ENCODE measurements around the gene HOMER3.
"Not testable (repeated sequence)": the region's sequence is repeated elsewhere in the genome, so short reads cannot be mapped to it uniquely, and the experiment has no call there.

The HOMER3 gene

DNA sequence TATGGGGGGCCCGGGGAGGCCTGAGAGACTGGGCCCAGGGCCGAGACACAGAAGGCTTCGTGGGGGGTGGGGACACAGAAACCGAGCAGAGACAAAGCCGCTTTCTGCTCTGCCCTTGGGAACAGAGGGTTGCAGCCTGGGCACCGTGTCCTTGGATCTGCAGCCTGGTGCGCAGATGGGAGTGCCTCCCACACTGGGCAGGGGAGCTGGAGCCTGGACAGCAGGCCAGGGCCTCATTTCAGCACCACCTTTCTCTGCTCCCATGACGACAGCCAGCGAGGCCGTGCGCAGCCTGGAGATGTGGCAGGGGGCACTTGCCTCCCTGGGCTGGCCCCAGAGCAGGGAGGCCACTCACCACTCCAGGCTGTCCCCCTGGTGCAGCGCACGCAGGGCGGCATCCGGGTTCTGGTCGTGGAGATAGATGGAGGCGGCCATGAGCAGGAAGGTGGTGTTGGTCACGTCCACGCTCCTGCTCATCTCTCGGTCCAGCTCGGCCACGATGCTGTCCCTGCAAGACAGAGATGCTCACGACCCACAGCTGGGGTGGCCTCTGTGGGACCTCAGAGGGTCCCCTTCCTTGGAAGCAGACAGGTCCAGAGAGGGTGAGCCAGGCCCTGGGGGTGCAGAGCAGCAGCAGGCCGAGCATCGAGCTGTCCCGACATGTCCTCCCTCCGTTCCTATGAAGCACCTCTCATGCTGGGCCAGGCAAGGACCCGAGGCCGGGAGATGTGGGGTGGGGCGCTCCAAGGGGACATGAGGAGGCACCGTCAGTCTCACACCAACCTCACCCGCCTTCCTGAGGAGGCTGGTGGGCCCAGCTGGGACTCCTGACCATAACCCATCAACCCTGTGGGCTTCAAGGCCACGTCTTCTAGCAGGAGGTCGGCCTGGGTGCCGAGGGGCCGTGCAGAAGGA, 34.2 kb downstream of the HOMER3 start:
- H3K36me3 ChIP-seq (ENCODE audit: insufficient read depth, low read length) = no peaks in the 10 kb centered on the region; the same call in 1 of the 2 replicates
- no peaks in the 10 kb centered on the region for H3K9me3 ChIP-seq (ENCODE audit: control insufficient read depth, insufficient read depth, low read length)
- H3K9ac ChIP-seq (ENCODE audit: low read depth, low read length) = no peak overlapping the region
- H3K4me1 ChIP-seq (ENCODE audit: insufficient read depth, low read length) = no peaks in the 10 kb centered on the region

DNA sequence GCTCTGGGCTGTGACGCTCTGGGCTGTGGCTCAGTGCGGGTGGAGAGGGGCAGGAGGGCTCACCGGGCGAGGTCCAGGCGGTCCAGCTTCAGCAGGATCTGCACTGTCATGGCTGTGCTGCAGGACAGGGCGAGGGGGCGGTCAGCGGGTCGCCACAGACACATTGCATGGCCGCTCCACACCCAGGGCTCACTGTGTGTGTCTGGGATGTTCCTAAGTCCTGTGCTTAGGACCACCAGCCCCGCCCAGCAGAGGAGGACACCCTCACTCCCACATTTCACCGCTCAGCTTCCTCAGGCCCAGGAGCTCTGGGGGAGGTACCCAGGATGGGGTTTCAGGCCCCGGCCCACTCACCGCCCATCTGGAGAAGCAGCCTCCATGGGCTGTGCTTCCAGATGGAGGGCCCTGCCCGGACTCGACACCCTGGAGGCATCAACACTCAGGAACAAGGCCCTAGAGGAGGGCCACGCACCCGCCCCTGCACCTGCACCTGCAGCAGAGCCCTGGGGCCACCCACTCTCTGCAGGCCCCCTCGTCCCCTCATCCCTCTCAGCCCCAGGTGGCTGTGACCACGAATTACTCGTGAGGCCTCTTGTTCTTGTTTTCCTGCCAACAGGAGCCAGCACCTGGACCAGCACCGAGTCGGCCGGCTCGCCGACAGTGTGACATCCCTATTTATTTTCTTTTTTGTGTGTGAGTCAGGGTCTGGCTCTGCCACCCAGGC, 35.3 kb downstream of the HOMER3 start:
- no peaks in the 10 kb centered on the region; the same call in 1 of the 2 replicates for H3K36me3 ChIP-seq (ENCODE audit: insufficient read depth, low read length)
- no peak overlapping the region for H3K9ac ChIP-seq (ENCODE audit: low read depth, low read length)
- no peaks in the 10 kb centered on the region for H3K9me3 ChIP-seq (ENCODE audit: control insufficient read depth, insufficient read depth, low read length)
- H3K4me1 ChIP-seq (ENCODE audit: insufficient read depth, low read length) = no peaks in the 10 kb centered on the region

DNA sequence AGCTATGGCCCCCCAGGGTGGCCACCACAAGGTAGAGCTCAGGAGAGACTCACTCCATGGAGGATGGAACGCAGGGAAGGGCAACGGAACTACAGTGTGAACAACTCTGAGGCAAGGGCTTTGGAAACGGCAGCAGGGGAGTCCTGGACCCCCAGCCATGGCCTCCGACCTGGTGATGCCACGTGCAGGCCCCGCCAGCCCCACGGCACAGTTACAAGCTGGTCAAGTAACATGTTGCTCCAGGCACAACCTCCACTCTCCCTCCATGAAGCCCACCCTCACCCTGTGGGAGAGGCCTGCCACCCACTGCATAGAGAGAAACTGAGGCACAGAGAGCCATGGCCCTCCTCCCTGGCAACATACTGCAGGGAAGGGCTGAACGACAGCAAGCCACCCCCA, 36.0 kb downstream of the HOMER3 start:
- H3K36me3 ChIP-seq (ENCODE audit: insufficient read depth, low read length) = no peaks in the 10 kb centered on the region; the same call in 1 of the 2 replicates
- H3K4me1 ChIP-seq (ENCODE audit: insufficient read depth, low read length) = no peaks in the 10 kb centered on the region

DNA sequence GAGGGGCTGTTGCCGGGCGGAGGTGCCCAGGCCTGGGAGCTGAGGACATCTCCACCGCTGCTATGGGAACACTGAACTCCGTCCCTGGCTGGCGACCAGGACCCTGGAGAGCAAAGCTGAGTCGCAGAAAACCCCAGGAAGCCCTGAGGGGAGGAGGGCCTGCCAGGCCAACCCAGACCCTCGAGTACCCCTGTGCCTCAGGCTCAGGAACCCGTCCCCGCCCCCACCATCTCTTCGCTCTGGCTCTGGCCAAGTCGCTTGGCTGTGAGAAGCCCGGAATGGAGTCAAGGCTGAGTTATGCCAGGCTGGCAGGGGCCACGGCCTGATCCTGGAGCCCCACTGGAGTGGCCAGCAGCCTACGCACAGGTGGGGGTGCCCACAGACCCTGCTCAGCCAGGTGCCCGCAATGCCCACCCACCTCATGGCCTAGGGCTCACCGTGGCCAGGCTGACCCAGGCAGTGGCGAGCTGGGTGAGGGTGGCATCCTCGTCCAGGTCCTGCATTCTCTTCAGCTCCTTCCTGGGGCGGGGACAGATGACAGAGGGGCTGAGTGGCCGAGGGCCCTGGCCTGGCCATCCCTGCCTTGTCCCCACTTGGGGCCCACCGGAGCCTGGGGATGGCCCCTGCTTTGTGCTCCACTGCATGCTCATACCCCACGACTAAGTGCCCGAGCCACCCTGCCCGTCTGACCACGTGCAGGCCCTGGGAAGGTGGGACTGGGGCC, 36.5 kb downstream of the HOMER3 start:
- Histone ChIP-seq H3K4me1 (ENCODE audit: insufficient read depth, low read length) (no peaks in the 10 kb centered on the region), H3K9ac (ENCODE audit: low read depth, low read length) (no peak overlapping the region), H3K36me3 (ENCODE audit: insufficient read depth, low read length) (no peaks in the 10 kb centered on the region; the same call in 1 of the 2 replicates), H3K9me3 (ENCODE audit: control insufficient read depth, insufficient read depth, low read length) (no peaks in the 10 kb centered on the region)

More for the DNA sequence above, 36.0 kb downstream of the HOMER3 start:
- H3K9ac ChIP-seq (ENCODE audit: low read depth, low read length) = no peak overlapping the region
- no peaks in the 10 kb centered on the region for H3K9me3 ChIP-seq (ENCODE audit: control insufficient read depth, insufficient read depth, low read length)

DNA sequence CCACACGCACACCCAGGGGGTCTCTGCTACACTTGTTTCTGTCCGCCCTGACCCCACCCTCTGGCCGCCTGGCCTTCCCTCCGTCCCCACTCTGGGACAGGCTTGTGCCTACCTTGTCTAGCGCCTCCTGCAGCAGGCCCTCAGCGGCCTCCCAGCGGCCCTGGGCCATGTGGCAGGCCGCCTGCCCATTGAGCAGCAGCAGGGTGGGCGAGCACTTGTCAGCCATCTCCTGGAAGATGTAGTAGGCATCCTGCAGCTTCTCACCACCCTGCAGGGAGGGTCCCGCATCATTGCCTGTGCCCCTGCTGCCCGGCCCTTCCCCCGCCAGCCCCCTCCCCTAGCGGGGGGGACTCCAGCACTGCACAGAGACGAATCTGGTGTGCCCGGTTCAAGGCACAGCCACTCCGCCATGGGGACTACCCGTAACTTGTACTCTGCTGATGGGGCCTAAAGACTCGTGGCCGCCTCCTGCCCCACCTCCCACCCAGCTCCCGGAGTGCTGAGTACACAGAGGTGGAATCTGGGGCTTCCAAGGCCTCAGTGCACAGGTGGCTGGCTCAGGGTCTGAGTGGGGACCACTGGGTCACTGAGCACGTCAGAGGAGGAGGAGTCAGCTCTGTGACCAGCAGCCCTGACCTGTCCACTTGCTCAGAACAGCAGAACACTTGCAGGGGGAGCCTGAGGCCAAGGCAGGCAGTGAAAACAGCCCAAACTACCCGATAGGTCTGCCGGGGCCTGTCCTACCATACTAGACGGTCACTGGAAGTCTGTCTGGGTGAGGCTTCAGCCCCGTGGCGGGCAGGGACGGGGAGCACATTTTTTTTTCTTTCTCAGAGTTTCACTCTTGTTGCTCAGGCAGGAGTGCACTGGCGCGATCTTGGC, 37.6 kb downstream of the HOMER3 start:
- H3K9me3 ChIP-seq (ENCODE audit: control insufficient read depth, insufficient read depth, low read length) = no peaks in the 10 kb centered on the region
- no peaks in the 10 kb centered on the region for H3K4me1 ChIP-seq (ENCODE audit: insufficient read depth, low read length)
- H3K36me3 ChIP-seq (ENCODE audit: insufficient read depth, low read length) = no peaks in the 10 kb centered on the region; the same call in 1 of the 2 replicates
- no peak overlapping the region for H3K9ac ChIP-seq (ENCODE audit: low read depth, low read length)

DNA sequence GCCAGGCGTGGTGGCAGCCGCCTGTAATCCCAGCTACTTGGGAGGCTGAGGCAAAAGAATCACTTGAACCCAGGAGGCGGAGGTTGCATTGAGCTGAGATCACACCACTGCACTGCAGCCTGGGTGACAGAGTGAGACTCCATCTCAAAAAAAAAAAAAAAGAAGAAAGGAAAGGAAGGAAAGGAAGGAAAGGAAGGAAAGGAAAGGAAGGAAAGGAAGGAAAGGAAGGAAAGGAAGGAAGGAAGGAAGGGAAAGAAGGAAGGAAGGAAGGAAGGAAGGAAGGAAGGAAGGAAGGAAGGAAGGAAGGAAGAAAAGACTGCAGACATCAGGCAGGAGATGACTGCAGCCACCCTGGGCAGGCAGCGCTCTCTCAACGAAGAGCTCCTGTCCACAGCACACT, 38.5 kb downstream of the HOMER3 start:
- H3K4me1 ChIP-seq (ENCODE audit: insufficient read depth, low read length); H3K9me3 ChIP-seq (ENCODE audit: control insufficient read depth, insufficient read depth, low read length); H3K36me3 ChIP-seq (ENCODE audit: insufficient read depth, low read length); H3K9ac ChIP-seq (ENCODE audit: low read depth, low read length): not testable (repeated sequence)

DNA sequence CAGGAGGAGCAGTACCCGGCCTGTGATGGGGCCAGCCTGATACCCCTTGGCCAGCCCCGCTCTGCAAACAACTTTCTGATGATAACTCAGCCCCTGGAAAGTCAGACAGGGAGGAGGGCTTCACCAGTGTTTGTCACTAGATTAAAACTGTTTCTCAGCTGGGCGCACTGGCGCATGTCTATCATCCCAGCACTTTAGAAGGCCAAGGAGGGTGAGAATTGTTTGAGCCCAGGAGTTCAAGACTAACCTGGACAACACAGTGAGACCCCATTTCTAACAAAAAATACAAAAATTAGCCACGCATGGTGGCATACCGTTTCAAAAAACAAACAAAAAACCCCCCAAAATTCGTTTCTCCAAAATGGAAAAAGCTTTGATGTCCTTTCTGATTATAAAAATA, 39.5 kb downstream of the HOMER3 start:
- Histone ChIP-seq H3K36me3 (ENCODE audit: insufficient read depth, low read length) (no peaks in the 10 kb centered on the region; the same call in 1 of the 2 replicates), H3K4me1 (ENCODE audit: insufficient read depth, low read length) (no peaks in the 10 kb centered on the region), H3K9ac (ENCODE audit: low read depth, low read length) (no peak overlapping the region), H3K9me3 (ENCODE audit: control insufficient read depth, insufficient read depth, low read length) (no peaks in the 10 kb centered on the region)

DNA sequence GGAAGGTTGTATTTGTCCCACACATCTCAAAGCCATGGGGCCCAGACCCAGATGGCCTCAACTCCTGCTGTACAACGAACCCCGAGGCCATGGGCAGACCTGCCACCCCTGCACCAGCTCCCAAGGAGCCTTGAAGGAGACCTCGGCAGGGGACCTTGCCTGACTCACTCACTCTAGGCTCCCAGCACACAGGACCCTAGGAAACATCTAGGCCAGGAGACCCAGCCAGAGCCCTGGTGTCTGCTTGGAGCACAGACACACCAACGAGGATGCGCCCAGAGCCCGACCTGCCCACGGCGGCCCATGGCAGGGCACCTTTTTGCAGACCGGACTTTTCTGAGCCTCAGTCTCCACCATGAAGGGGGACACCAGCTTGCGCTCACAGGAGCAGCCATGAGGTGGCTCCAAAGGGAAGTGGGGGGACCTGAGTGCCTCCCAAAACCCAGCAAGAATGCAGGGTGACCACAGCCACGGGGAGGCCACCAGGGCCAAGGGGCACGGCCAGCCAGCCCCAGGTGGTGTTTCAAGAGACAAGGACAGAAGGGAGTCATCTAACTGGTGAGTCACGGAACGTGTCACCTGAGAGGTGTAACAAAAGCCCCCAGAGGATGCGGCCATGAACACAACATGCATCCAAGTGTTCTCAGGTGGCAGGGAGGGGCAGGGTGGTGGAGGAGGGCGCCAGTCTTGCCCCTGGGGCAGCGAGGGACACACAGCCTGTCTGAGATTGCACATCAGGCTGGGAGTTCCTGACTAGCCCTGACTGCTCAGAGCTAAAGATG, 40.1 kb downstream of the HOMER3 start:
- Histone ChIP-seq H3K9ac (ENCODE audit: low read depth, low read length) (no peak overlapping the region), H3K4me1 (ENCODE audit: insufficient read depth, low read length) (no peaks in the 10 kb centered on the region), H3K9me3 (ENCODE audit: control insufficient read depth, insufficient read depth, low read length) (no peaks in the 10 kb centered on the region), H3K36me3 (ENCODE audit: insufficient read depth, low read length) (no peaks in the 10 kb centered on the region; the same call in 1 of the 2 replicates)

DNA sequence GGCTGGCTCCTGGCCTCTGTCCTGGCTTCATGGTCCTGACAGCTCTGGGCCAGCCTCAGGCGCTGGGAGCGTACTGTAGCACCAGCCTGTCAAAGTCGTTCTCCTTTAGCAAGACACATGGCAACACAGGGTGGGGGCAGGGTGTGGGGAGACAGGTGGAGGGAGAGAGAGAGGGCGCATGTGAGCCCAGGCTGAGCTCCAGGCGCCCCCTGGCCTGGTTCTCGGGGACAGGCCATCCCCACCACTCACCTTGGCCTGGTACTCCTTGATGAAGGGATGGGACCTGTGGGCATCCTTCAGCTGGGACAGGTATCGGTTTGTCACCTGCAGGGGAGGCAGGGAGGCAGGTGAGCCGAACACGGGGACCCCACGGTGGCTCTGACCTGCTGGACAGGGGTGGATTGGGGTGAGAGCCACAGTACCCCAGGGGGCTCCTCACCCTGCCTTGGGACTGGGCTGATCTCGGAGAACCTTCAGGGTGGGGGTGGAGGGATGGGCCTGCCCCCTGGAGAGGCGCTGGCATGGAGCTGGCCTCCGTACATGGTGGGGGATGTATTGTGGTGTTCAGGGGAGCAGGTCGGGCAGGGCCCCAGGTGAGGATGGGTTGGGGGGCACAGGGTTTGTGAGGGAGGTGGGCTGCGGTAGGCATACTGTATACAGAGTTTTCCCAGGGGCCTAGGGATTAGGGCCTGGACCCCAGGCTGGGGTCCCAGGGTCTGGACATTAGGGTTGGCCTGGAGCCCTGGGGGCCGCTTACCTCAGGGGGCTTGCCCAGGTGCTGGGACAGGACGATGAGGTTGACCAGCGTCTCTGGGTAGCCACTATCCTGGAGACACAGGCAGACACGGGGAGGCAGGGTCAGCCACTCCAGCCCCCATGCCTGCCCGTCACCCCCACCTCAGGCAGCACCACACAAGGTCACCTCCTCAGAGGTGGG, 41.1 kb downstream of the HOMER3 start:
- Histone ChIP-seq H3K4me1 (ENCODE audit: insufficient read depth, low read length) (no peaks in the 10 kb centered on the region), H3K36me3 (ENCODE audit: insufficient read depth, low read length) (no peaks in the 10 kb centered on the region; the same call in 1 of the 2 replicates), H3K9me3 (ENCODE audit: control insufficient read depth, insufficient read depth, low read length) (no peaks in the 10 kb centered on the region), H3K9ac (ENCODE audit: low read depth, low read length) (no peak overlapping the region)

DNA sequence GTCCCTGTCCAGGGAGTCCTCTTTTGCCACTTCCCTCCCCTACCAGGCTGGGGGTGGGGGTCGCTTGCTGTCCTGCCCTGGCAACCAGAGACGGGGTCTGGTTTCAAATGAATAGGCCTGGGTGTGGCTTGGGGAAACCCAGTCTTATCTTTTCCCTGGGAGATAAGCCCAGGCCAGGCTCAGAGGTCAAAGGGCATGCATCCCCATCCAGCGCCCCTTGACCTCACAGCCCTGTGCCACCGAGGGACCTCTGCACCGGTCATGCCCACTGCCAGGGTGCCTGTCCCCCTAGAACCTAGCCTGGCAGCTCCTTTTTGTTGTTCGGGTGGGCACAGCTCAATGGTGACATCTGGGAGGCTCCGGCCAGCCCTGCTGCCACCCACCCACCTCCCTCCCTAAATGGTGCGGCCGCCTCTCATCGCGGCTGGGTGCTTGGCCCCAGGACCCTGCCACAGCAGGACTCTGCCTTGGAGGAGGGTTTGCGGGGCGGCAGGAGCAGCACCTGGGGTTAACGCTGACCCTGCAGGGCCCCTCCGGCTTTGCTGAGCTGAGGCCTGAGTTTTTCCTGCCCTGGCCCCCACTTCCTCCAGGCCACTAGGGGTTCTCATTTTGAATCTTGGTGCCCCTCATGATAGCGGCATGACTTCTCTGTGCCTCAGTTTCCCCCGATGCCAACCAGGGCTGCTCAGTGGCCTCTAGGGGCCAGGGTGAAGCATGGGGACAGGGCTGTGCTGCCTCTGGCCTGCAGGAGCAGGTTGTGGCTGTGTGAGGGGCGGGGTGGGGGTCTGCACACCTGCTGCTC, 42.2 kb downstream of the HOMER3 start:
- H3K9ac ChIP-seq (ENCODE audit: low read depth, low read length) = no peak overlapping the region
- H3K9me3 ChIP-seq (ENCODE audit: control insufficient read depth, insufficient read depth, low read length) = no peaks in the 10 kb centered on the region
- H3K36me3 ChIP-seq (ENCODE audit: insufficient read depth, low read length) = no peaks in the 10 kb centered on the region; the same call in 1 of the 2 replicates
- H3K4me1 ChIP-seq (ENCODE audit: insufficient read depth, low read length) = no peaks in the 10 kb centered on the region

DNA sequence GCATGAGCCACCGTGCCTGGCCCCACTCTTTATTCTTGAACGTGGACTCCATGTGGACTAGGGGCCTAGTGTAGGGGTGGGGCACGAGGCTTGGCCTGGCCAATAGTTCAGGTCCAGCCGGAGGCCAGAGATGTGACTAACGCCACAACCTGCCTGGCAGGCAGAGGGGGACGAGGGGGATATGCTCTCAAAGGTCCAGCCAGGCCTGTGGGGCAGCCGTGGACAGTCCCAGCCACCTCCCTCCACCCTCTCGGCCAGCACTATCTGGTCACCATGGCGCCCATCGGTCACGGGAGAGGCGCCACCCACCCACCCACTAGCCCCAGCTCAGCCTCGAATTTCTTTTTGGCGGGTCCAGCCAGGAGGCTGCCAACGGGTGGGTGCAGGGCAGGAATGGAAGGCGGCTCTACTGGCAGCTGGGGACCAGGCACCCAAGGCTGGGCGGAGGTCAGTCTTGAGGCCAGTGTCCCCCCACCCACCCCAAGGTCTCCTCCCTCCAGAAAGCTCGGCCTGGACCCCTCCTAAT, 42.9 kb downstream of the HOMER3 start:
- Histone ChIP-seq H3K36me3 (ENCODE audit: insufficient read depth, low read length) (no peaks in the 10 kb centered on the region; the same call in 1 of the 2 replicates), H3K4me1 (ENCODE audit: insufficient read depth, low read length) (no peaks in the 10 kb centered on the region), H3K9ac (ENCODE audit: low read depth, low read length) (no peak overlapping the region), H3K9me3 (ENCODE audit: control insufficient read depth, insufficient read depth, low read length) (no peaks in the 10 kb centered on the region)

Measured in ES-I3 (cell line).